NB4 (cell line): ENCODE data around the gene LRRC27.

Experiments
- CTCF ChIP-seq: IDR thresholded peaks from one replicate; pipeline ENCODE4 v1.5.1; 2012; ENCODE audit warnings: low read depth, low read length
- MAX ChIP-seq: IDR thresholded peaks from 2 replicates; pipeline ENCODE4 v1.6.1; 2011; ENCODE audit warnings: low read depth, low read length
- POLR2A ChIP-seq: IDR thresholded peaks from 2 replicates; pipeline ENCODE4 v1.6.1; 2011; ENCODE audit warnings: mild to moderate bottlenecking; ENCODE audit not compliant: insufficient read length; ENCODE audit errors: extremely low read depth

GRCh38 chr10:132333386-132333785, 1.4 kb downstream of the LRRC27 start:
- no peak for TF ChIP-seq CTCF
- TF ChIP-seq POLR2A: no peak
- TF ChIP-seq MAX: no peak
